HG02973 (cell line): Measurements from ENCODE around the gene TSPAN2.

Source experiments
- ATAC-seq: cut with Tn5 transposase; IDR thresholded peaks from one replicate; pipeline ENCODE4 v1.9.1; 2021; ENCODE audit warnings: moderate library complexity; ENCODE audit not compliant: unreplicated experiment

TSPAN2 gene

DNA sequence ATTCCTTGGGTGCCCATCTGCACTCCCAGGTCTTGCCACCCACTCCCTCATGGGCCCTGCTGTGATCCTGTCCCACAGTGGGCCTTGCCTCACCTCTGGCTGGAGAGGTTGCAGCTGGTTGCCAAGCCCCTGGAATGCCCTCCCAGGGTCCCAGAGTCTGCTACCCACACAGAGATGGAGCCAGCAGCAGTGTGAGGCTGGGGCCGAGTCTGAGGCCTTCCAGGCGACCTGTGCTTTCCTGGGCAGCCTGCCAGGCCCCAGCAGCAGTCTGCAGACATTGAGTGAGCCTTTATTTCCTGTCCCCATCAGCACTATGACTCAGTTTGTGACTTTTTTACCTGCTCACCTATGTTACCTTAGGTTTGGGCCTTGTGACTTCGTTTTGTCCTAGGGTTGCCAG is 25.0 kb upstream of the TSPAN2 start:
- no peak for ATAC-seq

GRCh38 chr1:115113766-115114165 is 24.5 kb upstream of the TSPAN2 start:
- ATAC-seq, result no peak

DNA sequence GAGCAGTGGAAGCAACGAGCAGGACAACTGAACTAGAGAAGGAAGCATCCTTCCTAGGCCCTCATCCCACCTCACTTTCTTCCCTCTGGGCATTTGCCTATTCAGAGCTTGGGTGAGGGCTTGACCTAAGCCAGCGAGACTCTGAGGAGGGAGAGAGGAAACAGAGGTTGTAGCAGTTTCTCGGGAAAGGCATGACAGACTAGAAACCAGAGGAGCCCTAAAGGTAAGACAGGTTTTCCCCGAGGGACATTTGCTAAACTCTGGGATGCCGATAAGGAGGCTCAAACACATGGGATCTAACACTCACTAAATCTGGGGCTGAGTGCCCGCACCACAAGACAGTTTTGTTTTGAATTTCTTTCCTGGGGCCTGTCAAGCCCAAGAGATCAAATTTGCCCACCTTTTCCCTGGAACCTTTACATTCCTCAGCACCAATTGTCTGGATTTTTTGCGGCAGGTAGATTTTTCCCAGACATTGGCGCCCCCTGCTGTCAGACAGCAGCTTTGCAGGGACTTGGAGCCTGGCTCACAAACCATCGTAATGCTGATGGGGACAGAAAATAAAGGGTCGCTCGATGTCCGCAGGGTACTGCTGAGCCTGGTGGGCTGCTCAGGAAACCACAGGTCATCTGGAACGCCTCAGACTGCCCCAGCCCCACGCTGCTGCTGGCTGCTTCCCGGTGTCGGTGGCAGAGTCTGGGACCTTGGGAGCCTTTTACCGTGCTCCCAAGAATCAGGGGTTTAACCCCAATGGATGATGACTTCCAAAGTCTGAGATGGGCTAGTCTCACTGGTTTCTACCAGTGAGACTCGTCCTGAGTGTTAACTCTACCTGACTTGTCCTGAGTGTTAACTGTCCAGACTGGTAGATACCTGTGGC is 23.4 kb upstream of the TSPAN2 start:
- ATAC-seq, result no peak

- no peak for ATAC-seq
These were observed 18.4 kb upstream of the TSPAN2 start for GRCh38 chr1:115107516-115108260.

- no peak for ATAC-seq
These were observed 16.5 kb upstream of the TSPAN2 start for GRCh38 chr1:115105831-115106230.

GRCh38 chr1:115099693-115100050 is 10.4 kb upstream of the TSPAN2 start:
- no peak for ATAC-seq

GRCh38 chr1:115098979-115099692 is 9.8 kb upstream of the TSPAN2 start:
- peak; percentile 91 for ATAC-seq

DNA sequence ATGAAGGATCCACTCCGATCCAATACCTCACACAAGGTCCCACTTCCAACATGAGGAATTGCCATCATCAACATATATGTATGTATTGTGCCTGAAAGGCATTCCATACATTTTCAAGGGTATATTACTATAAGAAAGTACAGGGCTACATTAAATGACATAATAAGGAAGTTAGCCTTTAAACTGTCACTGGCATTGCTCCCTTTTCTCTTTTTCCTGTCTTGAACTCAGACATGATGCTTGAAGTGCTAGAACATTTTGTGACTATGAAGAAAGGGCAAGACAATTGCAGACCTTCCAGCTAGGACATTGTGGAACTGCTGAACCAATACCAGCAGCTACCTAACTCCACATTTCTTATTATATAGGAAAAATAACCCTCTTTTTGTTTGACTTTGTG is 2.9 kb upstream of the TSPAN2 start:
- no peak for ATAC-seq

GRCh38 chr1:115091572-115091971 is 2.3 kb upstream of the TSPAN2 start:
- ATAC-seq, result no peak

- no peak for ATAC-seq
These were observed 1.7 kb upstream of the TSPAN2 start for GRCh38 chr1:115090956-115091355.

GRCh38 chr1:115090540-115090939 is 1.2 kb upstream of the TSPAN2 start:
- ATAC-seq, result no peak

DNA sequence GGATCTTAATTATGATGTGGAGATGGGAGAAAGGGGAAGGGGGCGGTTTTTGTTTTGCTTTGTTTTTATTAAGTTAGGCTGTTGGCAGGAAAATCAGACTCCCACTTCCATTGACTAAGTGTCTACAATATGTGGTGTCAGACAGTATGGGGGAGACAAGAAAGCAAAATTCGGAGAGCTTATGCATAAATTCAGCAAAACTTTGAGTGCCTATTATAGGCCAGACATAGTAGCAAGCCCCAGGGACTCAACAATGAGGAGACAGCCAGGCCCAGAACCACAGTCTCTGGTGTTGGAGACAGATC is 835 bp upstream of the TSPAN2 start:
- no peak for ATAC-seq

GRCh38 chr1:115088871-115089419 is 358 bp downstream of the TSPAN2 start:
- no peak for ATAC-seq

GRCh38 chr1:115088115-115088778 is 1.1 kb downstream of the TSPAN2 start:
- no peak for ATAC-seq

DNA sequence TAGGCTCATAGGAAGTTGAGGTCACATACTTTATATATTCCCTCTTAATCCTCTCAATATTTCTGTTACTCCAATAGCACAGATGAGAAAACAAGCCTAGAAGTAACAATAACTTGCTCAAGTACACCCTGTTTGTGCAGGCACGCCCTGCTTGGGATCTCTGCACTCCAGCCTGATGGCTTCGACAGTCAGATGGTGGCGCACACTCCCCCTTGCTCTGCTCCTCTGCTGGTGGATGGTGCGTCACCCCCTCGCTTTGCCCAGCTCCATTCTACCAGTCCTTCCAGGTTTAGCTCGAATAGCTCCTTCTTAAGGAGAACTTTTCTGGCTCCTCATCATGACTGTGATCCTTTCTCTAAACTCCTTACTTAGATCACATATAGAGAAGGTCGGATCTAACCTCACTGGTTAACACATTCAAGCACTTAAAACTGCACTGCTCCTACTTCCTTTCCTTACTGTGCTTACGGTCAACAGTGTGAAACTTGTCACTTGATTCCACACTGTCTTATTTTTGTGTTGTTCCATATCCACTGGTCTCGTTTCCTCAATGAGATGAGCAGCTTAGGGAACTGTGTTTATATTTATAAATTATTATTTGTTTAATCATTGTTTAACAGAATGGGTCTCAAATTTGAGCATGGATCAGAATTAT is 3.0 kb downstream of the TSPAN2 start:
- no peak for ATAC-seq

- no peak for ATAC-seq
These were observed 4.3 kb downstream of the TSPAN2 start for GRCh38 chr1:115084902-115085511.

GRCh38 chr1:115082949-115083348 is 6.4 kb downstream of the TSPAN2 start:
- ATAC-seq, result no peak

DNA sequence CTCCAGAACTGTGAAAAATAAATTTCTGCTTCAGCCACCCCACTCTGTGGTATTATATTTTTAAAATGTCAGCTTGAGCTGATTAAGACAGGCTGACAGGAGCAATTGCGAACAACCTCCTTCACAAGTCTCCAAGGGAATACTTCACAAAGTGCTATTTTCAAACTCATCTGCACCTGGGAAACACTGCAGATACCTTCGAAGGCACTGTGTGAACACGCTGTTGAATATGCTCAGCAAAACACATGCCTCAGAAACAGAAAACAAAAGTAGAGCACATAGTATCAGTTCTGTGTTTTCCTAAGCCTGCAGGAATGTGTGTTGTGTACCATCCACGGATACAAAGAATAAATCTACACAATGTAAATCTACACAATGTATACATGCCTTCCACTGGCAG is 10.6 kb downstream of the TSPAN2 start:
- ATAC-seq, result no peak

GRCh38 chr1:115077984-115078330 is 11.3 kb downstream of the TSPAN2 start:
- ATAC-seq, result no peak

GRCh38 chr1:115077286-115077983 is 11.9 kb downstream of the TSPAN2 start:
- ATAC-seq, result no peak
